Stimulated activated CD4-positive, alpha-beta T cell treated with anti-CD3 and anti-CD28 coated beads, Interleukin-1b, Interleukin-23, amount 100 ng/mL, for 48 hours (primary cell): ENCODE results near the gene CA7.
"Not testable (repeated sequence)": the region's sequence is repeated elsewhere in the genome, so short reads cannot be mapped to it uniquely, and the experiment has no call there.

Experiments
- DNase-seq: peaks from one replicate; pipeline ENCODE4 v3.0.0-alpha.2; 2020

The CA7 gene

DNA sequence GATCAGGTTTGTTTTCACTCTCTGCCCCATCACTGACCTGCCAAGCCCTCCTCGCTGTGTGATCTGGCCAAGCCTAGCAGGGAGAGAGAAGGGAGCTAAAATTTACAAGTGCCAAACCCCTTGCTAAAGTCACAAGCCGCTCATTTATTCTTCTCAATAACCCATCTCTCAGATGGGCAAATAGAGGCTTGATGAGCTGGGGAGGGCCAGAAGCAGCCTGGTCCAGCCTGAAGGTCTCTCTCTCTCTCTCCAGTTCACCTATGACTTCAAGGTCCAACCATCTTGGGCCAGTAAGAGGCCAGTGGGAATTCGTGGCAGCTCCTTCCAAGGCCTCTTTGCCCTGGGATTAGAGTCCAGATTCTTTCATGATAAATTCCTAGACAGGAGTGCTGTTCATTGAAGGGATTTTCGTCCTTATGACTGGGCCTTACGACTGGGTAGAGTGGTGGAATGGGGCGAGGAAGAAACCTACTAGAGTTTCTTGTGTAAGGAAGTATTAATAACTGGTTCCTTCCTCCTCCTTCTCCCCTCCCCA, 3.4 kb downstream of the CA7 start:
- no peak for DNase-seq

DNA sequence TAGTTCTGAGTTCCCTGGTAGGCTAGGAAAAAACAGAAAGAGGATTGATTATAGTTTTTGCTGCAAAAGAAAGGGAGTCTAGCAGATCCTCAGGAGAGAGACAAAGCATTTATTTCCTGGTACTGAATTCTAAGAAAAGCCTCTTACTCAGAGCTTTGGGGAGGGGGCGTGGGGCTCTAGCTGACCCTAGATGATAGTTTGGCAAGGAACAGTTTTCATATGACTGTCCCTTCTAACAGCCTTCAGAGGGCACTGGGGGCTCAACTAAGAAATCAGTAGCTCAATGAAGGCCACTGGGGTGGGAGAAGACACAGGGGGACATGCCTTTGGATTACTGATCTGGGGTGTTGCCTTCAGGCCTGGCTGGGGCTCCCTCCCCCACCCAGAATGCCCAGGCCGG, 4.0 kb downstream of the CA7 start:
- no peak for DNase-seq

DNA sequence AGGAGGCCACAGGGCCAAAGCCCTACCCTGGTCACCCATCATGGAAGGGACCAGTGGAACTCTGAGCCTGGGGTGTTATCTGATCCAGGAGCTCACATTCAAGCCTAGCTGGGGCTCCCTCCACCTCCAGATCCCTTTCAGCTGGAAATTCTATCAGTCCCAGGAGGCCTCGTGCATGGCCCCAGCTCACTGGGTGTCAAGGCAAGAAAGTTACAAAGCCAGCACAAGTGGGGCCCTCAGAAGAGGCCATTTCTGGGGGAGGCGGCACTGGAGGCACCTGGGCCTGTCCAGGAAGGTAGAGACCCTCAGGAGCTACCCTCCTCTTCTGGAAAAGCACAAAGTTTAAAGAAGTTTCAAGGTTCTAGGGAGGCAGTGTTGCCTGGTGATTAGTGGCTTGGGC, 4.8 kb downstream of the CA7 start:
- DNase-seq, result no peak

DNA sequence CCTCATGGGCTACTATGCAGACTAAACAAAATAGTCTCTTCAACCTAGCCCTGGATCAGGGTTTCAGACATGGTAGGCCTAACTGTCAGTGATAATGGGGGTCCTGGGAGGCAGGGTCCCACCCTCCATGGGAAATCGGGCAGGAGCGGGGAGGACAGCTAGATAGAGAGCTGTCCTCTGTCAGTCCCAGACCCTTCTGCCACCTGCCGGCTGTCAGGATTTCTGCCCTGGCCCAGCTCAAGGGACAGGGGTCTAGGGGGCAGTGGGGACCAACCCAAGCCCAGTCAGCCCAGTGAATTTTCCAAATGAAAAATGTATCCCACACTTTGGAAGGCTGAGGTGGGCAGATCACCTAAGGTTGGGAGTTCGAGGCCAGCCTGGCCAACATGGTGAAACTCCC, 5.3 kb downstream of the CA7 start:
- DNase-seq, result no peak

GRCh38 chr16:66850115-66850815, 6.1 kb downstream of the CA7 start:
- DNase-seq, result no peak

GRCh38 chr16:66851166-66851964, 7.2 kb downstream of the CA7 start:
- DNase-seq, result no peak

- DNase-seq, result no peak
Observed at GRCh38 chr16:66853261-66854139, 9.3 kb downstream of the CA7 start.

DNA sequence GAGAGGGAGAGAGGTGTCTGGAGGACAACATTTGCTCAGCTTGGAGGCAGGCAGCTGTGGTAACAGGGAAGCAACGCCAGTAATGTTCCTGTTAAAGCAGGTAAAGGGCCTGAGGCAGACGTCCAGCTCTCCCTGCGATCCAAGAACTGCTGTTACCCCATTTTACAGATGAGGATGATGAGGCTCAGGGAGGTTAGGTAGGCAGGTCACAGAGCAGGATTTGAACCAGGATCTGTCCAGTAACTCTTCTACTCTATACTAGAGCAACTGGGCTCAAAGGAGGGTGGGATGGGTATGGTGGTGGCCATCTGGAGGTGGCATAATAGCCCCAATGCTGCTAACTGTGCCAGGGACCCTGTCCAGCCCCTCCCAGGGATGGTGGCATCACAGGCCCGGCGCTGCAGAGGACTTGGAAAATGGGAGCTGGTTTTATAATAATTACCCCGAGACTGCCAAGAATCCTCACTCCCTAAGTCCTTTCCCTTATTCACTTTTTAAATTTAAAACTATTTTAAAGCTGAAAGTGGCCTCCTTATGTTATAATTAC, 12.0 kb downstream of the CA7 start:
- DNase-seq, result no peak

DNA sequence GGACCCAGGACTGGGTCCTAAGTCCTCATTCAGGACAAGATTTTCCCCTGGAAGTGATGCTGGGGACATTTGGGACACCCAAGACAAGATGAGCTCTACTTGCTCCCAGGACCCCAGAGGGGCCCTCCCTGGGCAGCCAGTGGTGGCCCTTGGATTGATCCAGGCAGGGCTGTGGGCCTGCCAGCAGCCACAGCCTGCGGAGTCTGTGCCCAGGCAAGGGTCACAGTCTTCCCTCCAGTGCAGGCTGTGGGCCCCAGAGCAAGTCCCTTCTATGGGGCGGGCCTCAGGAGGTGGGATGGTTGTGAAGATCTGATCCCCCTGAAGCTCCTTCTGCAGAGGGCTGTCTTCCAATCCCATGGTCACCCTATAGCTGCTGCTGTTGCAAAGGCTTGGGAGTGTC, 12.6 kb downstream of the CA7 start:
- no peak for DNase-seq

- no peak for DNase-seq
Observed at GRCh38 chr16:66857437-66857836, 13.2 kb downstream of the CA7 start.

DNA sequence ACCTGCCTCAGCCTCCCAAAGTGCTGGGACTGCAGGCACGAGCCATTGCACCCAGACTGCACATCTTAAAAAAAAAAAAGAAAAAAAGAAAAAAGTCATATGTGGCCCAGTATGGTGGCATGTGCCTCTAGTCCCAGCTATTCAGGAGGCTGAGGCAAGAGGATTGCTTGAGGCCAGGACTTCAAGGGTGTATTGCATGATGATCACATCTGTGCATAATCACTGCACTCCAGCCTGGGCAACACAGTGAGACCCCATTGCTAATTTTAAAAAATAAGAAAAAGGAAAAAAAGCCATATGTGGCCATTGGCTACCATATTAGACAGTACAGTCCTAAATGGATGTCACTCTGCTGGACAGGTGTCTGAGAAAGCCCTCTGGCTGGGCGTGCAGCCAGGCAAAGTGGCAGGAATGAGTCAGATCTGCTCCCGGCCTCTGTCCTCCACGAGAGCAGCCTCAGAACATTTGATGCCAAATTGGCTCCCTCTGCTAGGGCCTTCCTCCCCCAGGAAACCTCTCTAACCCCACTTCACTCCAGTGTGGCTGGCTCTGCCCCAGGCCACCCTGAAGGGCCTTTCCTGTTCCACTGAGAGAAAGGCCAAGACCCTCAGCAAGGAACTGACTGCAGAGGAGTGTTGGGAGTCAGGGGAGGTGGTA, 14.7 kb downstream of the CA7 start:
- no peak for DNase-seq

DNA sequence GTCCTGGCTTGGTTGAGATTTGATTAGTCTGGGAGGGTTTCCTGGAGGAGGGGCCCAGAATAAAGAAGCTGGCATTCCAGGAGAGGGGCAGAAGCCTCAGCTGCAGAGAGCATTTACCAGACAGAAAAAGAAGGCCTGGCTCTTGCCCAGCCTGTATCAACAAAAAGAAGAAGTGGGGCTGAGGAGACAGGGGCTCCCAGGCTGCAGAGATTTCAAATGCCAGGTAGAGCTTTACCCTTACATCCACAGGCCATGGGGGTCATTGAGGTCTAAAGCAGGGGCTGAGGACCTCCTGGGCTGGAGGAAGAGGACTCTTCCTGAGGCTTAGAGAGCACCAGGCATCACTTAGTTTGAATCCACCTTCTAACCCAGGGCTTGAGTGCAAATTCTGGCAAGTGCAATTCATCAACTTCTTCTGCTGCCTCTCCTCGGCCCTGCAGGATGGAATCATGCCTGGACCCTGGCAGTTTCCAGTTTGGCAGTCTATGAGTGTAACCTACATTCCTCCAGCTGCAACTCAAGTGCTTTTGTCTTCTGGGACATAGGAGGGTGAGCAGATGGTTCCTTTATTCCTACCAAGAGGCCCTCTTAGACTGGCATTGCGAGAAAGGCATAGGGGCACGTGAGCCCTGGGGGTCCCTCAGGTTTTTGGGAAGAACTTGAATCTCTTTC, 15.3 kb downstream of the CA7 start:
- no peak for DNase-seq

GRCh38 chr16:66862023-66862520, 17.9 kb downstream of the CA7 start:
- DNase-seq, result no peak

DNA sequence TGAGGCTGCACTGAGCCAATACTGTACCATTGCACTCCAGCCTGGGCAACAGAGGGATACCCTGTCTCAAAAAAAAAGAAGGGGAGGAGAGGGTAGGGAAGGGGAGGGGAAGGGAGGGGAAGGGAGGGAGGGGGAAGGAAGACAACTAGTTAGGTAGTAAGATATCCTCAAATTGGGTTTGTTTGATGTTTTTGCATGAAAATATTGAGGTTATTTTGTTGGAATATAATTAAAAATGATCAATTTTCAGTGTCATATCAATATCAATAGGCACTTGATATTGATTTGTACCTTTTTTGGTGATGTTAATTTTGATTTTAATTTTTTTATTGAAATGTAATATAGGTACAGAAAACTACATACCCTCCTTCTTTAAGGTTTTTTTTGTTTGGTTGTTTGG, 19.5 kb downstream of the CA7 start:
- DNase-seq, result no peak

DNA sequence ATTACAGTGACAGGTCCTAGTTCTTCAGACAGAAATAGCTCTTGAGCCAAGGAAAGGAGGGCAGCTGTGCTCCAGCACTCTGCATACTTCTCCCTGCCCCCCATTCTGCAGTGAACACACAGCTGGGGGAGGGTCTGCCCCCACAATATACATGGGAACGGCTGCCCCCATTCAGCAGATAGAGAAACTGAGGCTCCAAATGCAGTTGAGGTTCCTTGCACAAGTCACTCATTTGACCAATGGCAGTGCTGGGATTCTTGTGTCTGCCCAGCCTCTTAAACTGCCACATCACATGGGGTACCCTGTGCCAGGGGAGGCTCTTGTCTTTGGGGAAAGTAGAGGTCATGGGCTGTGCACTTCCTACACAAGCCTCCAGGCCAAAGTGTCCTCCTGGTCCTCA, 25.2 kb downstream of the CA7 start:
- DNase-seq, result no peak

DNA sequence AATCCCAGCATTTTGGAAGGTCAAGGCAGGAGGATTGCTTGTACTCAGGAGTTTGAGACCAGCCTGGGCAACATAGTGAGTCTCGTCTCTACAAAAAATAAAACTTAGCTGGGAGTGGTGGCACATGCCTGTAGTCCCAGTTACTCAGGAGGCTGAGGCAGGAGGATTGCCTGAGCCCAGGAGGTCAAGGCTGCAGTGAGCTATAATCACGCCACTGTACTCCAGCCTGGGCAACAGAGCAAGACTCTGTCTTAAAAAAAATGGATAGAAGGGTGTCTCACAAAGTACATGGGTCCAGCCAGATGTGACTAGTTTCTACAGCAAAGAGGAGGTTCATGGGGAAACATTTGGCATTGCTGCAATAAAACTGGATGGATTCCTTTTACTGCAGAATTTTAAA, 27.1 kb downstream of the CA7 start:
- not testable (repeated sequence) for DNase-seq

GRCh38 chr16:66871840-66872239, 27.6 kb downstream of the CA7 start:
- no peak for DNase-seq

GRCh38 chr16:66872559-66872942, 28.3 kb downstream of the CA7 start:
- DNase-seq, result no peak

- peak; percentile 94 for DNase-seq
Observed at GRCh38 chr16:66872943-66873684, 28.9 kb downstream of the CA7 start.

GRCh38 chr16:66873685-66874055, 29.5 kb downstream of the CA7 start:
- DNase-seq, result no peak
